ENCODE measurements around the gene EHMT1.

DNA sequence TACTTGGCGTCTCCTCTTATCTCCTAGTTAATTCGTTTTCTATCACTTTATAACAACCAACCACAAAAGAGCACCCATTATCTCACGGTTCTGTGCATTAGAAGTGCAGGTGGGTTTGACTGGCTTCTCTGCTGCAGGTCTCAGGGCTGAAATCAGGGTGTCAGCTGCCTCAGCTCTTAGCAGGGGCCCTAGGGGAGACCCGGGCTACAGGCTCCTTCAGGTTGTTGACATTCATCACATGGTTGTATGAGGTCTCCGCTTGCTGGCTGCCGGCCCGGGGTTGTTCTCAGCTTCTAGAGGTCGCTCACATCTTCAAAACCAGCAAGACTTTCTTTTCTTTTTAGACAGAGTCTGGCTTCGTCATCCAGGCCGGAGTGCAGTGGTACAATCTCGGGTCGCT is 25.6 kb upstream of the EHMT1 start:
- TF ChIP-seq, protein P1, sequence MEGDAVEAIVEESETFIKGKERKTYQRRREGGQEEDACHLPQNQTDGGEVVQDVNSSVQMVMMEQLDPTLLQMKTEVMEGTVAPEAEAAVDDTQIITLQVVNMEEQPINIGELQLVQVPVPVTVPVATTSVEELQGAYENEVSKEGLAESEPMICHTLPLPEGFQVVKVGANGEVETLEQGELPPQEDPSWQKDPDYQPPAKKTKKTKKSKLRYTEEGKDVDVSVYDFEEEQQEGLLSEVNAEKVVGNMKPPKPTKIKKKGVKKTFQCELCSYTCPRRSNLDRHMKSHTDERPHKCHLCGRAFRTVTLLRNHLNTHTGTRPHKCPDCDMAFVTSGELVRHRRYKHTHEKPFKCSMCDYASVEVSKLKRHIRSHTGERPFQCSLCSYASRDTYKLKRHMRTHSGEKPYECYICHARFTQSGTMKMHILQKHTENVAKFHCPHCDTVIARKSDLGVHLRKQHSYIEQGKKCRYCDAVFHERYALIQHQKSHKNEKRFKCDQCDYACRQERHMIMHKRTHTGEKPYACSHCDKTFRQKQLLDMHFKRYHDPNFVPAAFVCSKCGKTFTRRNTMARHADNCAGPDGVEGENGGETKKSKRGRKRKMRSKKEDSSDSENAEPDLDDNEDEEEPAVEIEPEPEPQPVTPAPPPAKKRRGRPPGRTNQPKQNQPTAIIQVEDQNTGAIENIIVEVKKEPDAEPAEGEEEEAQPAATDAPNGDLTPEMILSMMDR (IDR thresholded peaks at IDR 0.05), result no peak
- TF ChIP-seq EZH2 (IDR thresholded peaks at IDR 0.05; ENCODE audit: borderline replicate concordance, insufficient read depth, low read depth, low read length, poor library complexity, severe bottlenecking), result no peak
